GM18511 (cell line): Measurements from ENCODE around the gene RNU1-2.
"Not testable (repeated sequence)": the region's sequence is repeated elsewhere in the genome, so short reads cannot be mapped to it uniquely, and the experiment has no call there.

ENCODE experiments used
- ATAC-seq: cut with Tn5 transposase; IDR thresholded peaks from one replicate; pipeline ENCODE4 v1.9.1; 2021; ENCODE audit warnings: mild to moderate bottlenecking, moderate library complexity; ENCODE audit not compliant: unreplicated experiment

RNU1-2 gene

GRCh38 chr1:16895598-16896315 is at the start of gene RNU1-2:
Gene RNU1-2 (plus strand): TSS chr1:16895980.
- peak; percentile 100 for ATAC-seq

- ATAC-seq, result not testable (repeated sequence)
Observed at GRCh38 chr1:16856201-16856600, 39.6 kb upstream of the RNU1-2 start.

GRCh38 chr1:16859167-16860041 is 36.4 kb upstream of the RNU1-2 start:
- not testable (repeated sequence) for ATAC-seq

- ATAC-seq, result not testable (repeated sequence)
Observed at GRCh38 chr1:16860048-16860447, 35.7 kb upstream of the RNU1-2 start.

- not testable (repeated sequence) for ATAC-seq
Observed at GRCh38 chr1:16861832-16862245, 33.9 kb upstream of the RNU1-2 start.

- ATAC-seq, result not testable (repeated sequence)
Observed at GRCh38 chr1:16862415-16862814, 33.4 kb upstream of the RNU1-2 start.

GRCh38 chr1:16863024-16863423 is 32.8 kb upstream of the RNU1-2 start:
- ATAC-seq, result not testable (repeated sequence)

GRCh38 chr1:16866926-16867707 is 28.7 kb upstream of the RNU1-2 start:
- not testable (repeated sequence) for ATAC-seq

GRCh38 chr1:16868787-16869186 is 27.0 kb upstream of the RNU1-2 start:
- not testable (repeated sequence) for ATAC-seq

GRCh38 chr1:16869996-16870395 is 25.8 kb upstream of the RNU1-2 start:
- not testable (repeated sequence) for ATAC-seq

GRCh38 chr1:16871171-16871570 is 24.6 kb upstream of the RNU1-2 start:
- not testable (repeated sequence) for ATAC-seq

- not testable (repeated sequence) for ATAC-seq
Observed at GRCh38 chr1:16872152-16873075, 23.4 kb upstream of the RNU1-2 start.

- not testable (repeated sequence) for ATAC-seq
Observed at GRCh38 chr1:16873076-16873879, 22.5 kb upstream of the RNU1-2 start.

GRCh38 chr1:16874968-16875765 is 20.6 kb upstream of the RNU1-2 start:
- ATAC-seq, result not testable (repeated sequence)

GRCh38 chr1:16881742-16882141 is 14.0 kb upstream of the RNU1-2 start:
- ATAC-seq, result not testable (repeated sequence)

- ATAC-seq, result no peak
Observed at GRCh38 chr1:16882986-16883385, 12.8 kb upstream of the RNU1-2 start.

GRCh38 chr1:16884487-16884886 is 11.3 kb upstream of the RNU1-2 start:
- ATAC-seq, result not testable (repeated sequence)
